Activated CD4-positive, alpha-beta T cell treated with anti-CD3 and anti-CD28 coated beads, Interleukin-10, Interleukin-2, amounts not matched to agents 100 ng/mL and 50 ng/mL, durations not matched to agents 16 hours and 8 hours (primary cell): Measurements from ENCODE around the gene NBPF20.
A peak's percentile ranks its signal among the peaks of the same experiment; 100 is the strongest.
"Not testable (repeated sequence)": the region's sequence is repeated elsewhere in the genome, so short reads cannot be mapped to it uniquely, and the experiment has no call there.

Experiments
- DNase-seq: peaks from one replicate; pipeline ENCODE4 v3.0.0-alpha.2; 2020

Gene NBPF20

GRCh38 chr1:145429329-145429728 lies 3.9 kb upstream of the NBPF20 start:
- DNase-seq, result not testable (repeated sequence)

- DNase-seq, result peak; percentile 78
These were observed 579 bp downstream of the NBPF20 start for GRCh38 chr1:145424612-145425435.

GRCh38 chr1:145415149-145415548 lies 10.3 kb downstream of the NBPF20 start:
- not testable (repeated sequence) for DNase-seq

DNA sequence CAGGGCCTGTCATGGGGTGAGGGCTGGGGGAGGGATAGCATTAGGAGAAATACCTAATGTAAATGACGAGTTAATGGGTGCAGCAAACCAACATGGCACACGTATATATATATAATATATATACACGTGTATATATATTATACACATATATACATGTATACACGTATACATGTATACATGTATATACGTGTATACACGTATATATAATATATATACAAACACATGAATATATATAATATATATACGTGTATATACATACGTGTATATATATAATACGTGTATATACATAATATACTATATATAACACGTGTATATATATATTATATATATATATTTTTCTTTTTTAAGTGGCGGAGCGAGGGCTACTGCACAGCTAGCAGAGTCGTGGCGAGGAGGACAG lies 18.1 kb downstream of the NBPF20 start:
- not testable (repeated sequence) for DNase-seq

DNA sequence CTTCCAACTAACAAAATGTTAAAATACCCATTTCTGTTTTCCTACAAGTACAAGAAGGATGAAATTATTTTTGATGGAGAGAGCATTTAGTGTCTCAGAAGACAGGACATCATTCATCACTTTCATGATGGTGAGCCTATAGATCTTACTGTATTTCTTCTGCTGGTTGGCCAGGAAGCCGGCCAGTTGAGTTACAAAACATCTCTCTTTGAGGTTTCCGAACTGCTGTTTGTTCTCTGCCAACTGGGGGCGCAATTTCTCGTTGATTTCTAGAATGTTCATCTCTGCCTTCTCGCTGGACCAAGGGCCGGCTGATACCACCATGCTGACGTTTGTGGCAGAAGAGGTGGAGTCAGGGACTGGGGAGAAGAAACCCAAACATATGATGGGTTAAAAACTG lies 20.5 kb downstream of the NBPF20 start:
- DNase-seq, result not testable (repeated sequence)

DNA sequence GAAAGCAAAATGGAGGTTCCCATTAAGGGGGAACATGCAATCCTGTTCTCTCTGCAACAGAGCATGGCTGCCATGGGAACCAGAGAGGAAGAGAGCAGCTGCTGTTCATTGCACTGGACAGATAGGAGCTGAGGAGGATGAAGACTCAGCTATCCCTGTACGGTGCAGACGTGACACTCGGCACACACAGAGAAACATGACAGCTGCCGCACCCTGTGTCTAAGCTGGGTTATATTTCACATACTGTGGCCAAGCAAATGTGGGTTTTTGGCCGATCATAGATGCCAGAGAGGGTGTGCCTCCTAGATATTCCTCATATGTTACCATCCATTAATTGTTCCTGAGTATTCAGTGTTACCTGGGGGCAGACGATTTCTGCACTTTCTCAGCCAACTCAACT lies 24.7 kb downstream of the NBPF20 start:
- not testable (repeated sequence) for DNase-seq
